Testis (tissue), 2 donors: Measurements from ENCODE around the gene GABARAP.

ENCODE experiments used
- POLR2A ChIP-seq: fragments of 450-650 bp; IDR thresholded peaks from one replicate; pipeline ENCODE4 v1.6.1; 2017; ENCODE audit warnings: antibody characterized with exemption, mild to moderate bottlenecking, moderate library complexity
- TF ChIP-seq, protein P1 (sequence below), 3 experiments: fragments of 450-650 bp in 2 of 3; fragments of 200-600 bp in 1 of 3; sonication (generic) in 1 of 3; IDR thresholded peaks; one replicate each; pipeline ENCODE4 v1.5.1; 2016 to 2019; ENCODE audit warnings: antibody characterized with exemption in 3 of 3, mild to moderate bottlenecking in 2 of 3, moderate library complexity in 1 of 3

GRCh38 chr17:7249830-7250229 lies 7.6 kb upstream of the GABARAP start:
- TF ChIP-seq, protein P1, sequence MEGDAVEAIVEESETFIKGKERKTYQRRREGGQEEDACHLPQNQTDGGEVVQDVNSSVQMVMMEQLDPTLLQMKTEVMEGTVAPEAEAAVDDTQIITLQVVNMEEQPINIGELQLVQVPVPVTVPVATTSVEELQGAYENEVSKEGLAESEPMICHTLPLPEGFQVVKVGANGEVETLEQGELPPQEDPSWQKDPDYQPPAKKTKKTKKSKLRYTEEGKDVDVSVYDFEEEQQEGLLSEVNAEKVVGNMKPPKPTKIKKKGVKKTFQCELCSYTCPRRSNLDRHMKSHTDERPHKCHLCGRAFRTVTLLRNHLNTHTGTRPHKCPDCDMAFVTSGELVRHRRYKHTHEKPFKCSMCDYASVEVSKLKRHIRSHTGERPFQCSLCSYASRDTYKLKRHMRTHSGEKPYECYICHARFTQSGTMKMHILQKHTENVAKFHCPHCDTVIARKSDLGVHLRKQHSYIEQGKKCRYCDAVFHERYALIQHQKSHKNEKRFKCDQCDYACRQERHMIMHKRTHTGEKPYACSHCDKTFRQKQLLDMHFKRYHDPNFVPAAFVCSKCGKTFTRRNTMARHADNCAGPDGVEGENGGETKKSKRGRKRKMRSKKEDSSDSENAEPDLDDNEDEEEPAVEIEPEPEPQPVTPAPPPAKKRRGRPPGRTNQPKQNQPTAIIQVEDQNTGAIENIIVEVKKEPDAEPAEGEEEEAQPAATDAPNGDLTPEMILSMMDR (IDR thresholded peaks at IDR 0.05): no peak
- no peak for TF ChIP-seq POLR2A
